Measurements from ENCODE around the gene CDKN1C. TPM values are rescaled to one million over a fixed set of nuclear protein-coding genes. Genes with fewer than 3 reads are reported as not detected.

The CDKN1C gene
- total RNA-seq, 4 donors from 2014 or later = 153 to 349 (median 186) TPM

DNA sequence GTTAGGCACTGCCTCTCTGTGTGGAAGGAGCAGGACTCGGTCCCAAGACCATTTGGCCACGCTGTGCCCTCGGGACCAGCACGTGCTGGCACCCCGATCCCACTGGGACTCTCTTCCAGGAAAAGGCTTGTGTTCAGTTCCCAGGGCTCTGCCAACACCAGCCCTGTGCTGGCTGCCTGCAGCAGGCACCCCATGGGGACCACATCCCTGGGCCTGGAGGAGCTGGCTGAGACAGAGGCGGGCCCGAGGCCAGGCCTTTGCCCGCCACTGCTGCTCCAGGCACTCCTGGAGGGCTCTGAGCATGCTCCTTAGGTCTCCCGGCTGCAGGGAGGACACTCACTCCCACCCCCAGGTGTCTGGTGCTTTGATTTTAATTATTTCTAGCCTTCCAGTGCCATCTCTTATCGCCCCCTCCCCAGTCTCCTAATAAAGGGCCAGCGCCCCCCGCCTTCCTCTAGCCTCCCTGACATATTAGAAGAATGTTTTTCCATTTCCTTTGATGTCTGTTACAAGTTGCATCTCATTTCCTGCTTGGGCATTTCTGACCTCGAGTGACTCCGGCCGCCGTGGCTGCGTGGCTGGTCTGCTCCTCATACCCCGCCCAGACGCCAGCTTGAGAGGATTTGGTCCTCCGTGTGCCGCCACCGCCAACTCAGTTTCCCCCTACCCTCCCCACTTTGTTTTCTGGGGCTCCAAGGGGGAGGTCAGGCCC lies 14.4 kb downstream of the CDKN1C start:
- Histone ChIP-seq H3K27ac (replicated peaks in 1 of 4) (no peak overlapping the region), H3K4me3 (no peak overlapping the region), H3K27me3 (peaks cover 0 to 62% (median 14%) of the 10 kb centered on the region in 4 donors), H3K9me3 (peaks cover 0 to 5% (median 0%) of the 10 kb centered on the region in 4 donors), H3K36me3 (peaks cover 0 to 3% (median 0%) of the 10 kb centered on the region in 4 donors), H3K4me1 (peaks cover 2 to 13% (median 9%) of the 10 kb centered on the region in 4 donors)
- no peak for DNase-seq (ENCODE audit: extremely low spot score)
- intact Hi-C loops (cut with DNase I) = no loop called here
- WGBS = 74% methylated on average over 20 of the region's 22 CpGs
- TF ChIP-seq EP300 (IDR thresholded peaks at IDR 0.05) = no peak
- TF ChIP-seq, protein P1, sequence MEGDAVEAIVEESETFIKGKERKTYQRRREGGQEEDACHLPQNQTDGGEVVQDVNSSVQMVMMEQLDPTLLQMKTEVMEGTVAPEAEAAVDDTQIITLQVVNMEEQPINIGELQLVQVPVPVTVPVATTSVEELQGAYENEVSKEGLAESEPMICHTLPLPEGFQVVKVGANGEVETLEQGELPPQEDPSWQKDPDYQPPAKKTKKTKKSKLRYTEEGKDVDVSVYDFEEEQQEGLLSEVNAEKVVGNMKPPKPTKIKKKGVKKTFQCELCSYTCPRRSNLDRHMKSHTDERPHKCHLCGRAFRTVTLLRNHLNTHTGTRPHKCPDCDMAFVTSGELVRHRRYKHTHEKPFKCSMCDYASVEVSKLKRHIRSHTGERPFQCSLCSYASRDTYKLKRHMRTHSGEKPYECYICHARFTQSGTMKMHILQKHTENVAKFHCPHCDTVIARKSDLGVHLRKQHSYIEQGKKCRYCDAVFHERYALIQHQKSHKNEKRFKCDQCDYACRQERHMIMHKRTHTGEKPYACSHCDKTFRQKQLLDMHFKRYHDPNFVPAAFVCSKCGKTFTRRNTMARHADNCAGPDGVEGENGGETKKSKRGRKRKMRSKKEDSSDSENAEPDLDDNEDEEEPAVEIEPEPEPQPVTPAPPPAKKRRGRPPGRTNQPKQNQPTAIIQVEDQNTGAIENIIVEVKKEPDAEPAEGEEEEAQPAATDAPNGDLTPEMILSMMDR (IDR thresholded peaks at IDR 0.05) = no peak
- TF ChIP-seq POLR2A (IDR thresholded peaks at IDR 0.05; ENCODE audit: low read depth) = no peak
- TF ChIP-seq POLR2AphosphoS5 (IDR thresholded peaks at IDR 0.05) = no peak

DNA sequence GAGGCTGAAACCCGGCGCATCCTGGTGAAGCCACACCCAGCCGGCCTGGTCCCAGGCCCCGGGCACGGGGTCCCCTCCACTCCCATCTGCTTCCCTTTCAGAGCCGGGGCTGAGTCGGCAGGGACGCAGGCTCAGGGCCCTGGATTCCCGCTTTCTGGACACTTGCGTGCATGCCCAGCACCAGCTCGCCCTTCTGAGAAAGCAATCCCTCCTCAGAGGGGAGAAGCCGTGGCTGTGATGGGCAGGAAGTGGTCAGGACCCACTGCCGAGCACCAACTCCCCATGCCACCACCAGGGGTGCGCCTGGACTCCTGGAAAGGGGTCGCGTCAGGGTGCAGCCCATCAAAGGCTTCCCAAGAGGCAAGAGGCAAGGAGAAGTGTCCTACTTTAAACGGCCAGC lies 15.1 kb downstream of the CDKN1C start:
- H3K9me3 ChIP-seq = peaks cover 0 to 5% (median 0%) of the 10 kb centered on the region in 4 donors
- H3K27me3 ChIP-seq = peaks cover 0 to 62% (median 14%) of the 10 kb centered on the region in 4 donors
- 100% methylated on average over 1 of the region's 17 CpGs for WGBS
- H3K36me3 ChIP-seq = peaks cover 0 to 3% (median 0%) of the 10 kb centered on the region in 4 donors
- DNase-seq (ENCODE audit: extremely low spot score) = no peak
- no peak overlapping the region for H3K27ac ChIP-seq (replicated peaks in 1 of 4)
- intact Hi-C loops (cut with DNase I) = no loop called here
- peaks cover 2 to 13% (median 9%) of the 10 kb centered on the region in 4 donors for H3K4me1 ChIP-seq
- TF ChIP-seq EP300 (IDR thresholded peaks at IDR 0.05) = no peak
- TF ChIP-seq, protein P1 (IDR thresholded peaks at IDR 0.05) = no peak
- TF ChIP-seq POLR2A (IDR thresholded peaks at IDR 0.05; ENCODE audit: low read depth) = no peak
- TF ChIP-seq POLR2AphosphoS5 (IDR thresholded peaks at IDR 0.05) = no peak
- H3K4me3 ChIP-seq = no peak overlapping the region

DNA sequence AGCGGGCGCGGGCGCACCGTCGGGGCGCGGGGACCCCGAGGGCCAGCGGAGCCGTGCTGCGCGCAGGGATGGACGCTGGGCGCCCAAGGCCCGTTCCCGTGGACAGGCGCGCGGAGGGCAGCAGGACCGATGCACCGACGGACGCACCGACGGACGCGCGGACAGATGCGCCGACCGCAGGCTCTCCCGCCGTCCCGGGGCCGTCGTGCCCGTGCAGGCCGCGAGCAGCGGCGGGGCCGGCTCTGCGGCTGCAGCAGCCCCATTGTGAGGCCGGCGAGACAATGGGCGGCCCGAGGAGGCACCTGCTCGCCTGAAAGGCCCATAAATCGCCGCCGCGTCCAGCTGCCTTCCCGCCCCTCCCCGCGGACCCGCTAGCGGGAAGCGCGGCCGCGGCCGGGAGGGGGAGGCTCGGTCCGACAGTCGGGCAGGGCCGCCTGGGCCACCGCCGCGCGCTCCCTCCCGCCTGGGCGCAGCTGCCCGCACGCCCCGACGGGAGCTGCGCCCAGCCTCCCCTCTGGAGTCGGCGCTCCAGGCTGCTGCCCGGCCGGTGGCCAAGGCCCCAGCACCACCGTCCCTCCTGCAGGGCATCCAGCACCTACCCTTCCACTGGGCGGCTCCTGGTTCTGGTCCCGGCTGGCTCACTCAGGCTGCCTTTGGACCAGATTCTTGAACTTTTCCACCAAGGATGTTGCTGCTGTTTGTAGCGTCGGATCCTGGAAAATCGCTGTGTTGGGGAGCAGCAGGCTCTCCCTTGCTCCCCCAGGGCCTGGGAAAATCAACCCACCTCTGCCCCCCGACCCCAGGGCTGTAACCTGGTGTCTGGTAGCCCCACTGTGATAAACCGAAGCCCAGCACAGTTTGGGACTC lies 15.8 kb downstream of the CDKN1C start:
- Histone ChIP-seq H3K27ac (replicated peaks in 1 of 4) (no peak overlapping the region), H3K36me3 (no peaks in the 10 kb centered on the region), H3K4me1 (peaks cover 2 to 13% (median 9%) of the 10 kb centered on the region in 4 donors), H3K4me3 (peak overlapping the region in 1 of 4 donors; percentile 5), H3K9me3 (peaks cover 0 to 1% (median 0%) of the 10 kb centered on the region in 4 donors), H3K27me3 (peaks cover 0 to 63% (median 14%) of the 10 kb centered on the region in 4 donors)
- DNase-seq (ENCODE audit: extremely low spot score) = no peak
- TF ChIP-seq EP300 (IDR thresholded peaks at IDR 0.05) (no peak), POLR2AphosphoS5 (IDR thresholded peaks at IDR 0.05) (no peak), POLR2A (IDR thresholded peaks at IDR 0.05; ENCODE audit: low read depth) (no peak)
- TF ChIP-seq, protein P1 (IDR thresholded peaks at IDR 0.05) = no peak
- intact Hi-C loops (cut with DNase I) = no loop called here
- WGBS = 18% methylated on average over 45 of the region's 90 CpGs

DNA sequence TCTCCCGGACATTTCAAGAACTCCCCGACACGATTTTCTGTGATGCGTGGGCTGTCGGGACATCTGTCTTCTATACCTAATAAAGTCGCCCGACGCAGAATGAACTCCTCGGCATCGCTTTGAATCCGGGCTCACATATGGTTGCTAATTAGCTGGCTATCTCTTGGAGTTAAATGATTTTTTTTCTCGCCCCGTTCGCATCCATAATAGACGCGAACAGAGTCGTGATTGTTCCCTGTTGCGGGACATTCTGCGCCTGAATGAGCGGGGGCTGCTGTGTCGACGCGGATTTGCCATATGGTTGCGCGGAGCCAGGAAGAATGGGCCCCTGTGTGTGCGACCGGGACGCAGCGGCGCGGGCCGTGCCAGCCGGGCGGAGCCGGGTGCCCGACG lies 16.4 kb downstream of the CDKN1C start:
- no peak for DNase-seq (ENCODE audit: extremely low spot score)
- H3K27ac ChIP-seq (replicated peaks in 1 of 4) = no peak overlapping the region
- H3K27me3 ChIP-seq = peaks cover 0 to 70% (median 14%) of the 10 kb centered on the region in 4 donors

More for the DNA sequence above, 16.4 kb downstream of the CDKN1C start:
- H3K4me3 ChIP-seq = peak overlapping the region in 1 of 4 donors; percentile 23
- 30% methylated on average over 37 of the region's 37 CpGs for WGBS
- no peaks in the 10 kb centered on the region for H3K9me3 ChIP-seq
- H3K36me3 ChIP-seq = no peaks in the 10 kb centered on the region
- H3K4me1 ChIP-seq = peaks cover 2 to 13% (median 9%) of the 10 kb centered on the region in 4 donors
- no peak for TF ChIP-seq POLR2A (IDR thresholded peaks at IDR 0.05; ENCODE audit: low read depth)
- no peak for TF ChIP-seq EP300 (IDR thresholded peaks at IDR 0.05)
- no peak for TF ChIP-seq POLR2AphosphoS5 (IDR thresholded peaks at IDR 0.05)
- TF ChIP-seq, protein P1 (IDR thresholded peaks at IDR 0.05) = no peak
- intact Hi-C loops (cut with DNase I) = no loop called here
